ENCODE data around the gene RAD51B.

DNA sequence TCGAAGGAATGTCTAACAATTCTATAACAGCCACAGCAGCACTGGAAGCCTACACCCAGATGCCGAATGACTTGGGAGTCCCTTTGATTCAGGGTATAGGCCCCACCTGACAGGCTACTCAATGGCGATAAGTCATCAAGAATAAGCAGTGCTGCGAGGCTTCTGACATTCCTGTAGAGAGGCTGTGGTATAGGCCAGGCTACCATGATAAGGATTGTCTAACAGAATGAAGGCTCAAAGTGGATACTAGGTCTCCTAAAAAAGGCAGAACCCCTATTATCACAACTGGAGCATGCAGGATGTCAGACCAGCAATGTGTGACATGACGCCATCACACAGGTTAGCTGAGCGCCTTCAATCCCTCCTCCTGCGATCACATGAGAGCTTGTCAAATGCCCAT lies 920.1 kb downstream of the RAD51B start:
- TF ChIP-seq, protein P1, sequence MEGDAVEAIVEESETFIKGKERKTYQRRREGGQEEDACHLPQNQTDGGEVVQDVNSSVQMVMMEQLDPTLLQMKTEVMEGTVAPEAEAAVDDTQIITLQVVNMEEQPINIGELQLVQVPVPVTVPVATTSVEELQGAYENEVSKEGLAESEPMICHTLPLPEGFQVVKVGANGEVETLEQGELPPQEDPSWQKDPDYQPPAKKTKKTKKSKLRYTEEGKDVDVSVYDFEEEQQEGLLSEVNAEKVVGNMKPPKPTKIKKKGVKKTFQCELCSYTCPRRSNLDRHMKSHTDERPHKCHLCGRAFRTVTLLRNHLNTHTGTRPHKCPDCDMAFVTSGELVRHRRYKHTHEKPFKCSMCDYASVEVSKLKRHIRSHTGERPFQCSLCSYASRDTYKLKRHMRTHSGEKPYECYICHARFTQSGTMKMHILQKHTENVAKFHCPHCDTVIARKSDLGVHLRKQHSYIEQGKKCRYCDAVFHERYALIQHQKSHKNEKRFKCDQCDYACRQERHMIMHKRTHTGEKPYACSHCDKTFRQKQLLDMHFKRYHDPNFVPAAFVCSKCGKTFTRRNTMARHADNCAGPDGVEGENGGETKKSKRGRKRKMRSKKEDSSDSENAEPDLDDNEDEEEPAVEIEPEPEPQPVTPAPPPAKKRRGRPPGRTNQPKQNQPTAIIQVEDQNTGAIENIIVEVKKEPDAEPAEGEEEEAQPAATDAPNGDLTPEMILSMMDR (conservative IDR thresholded peaks at IDR 0.05; ENCODE audit: low read depth, low read length), result no peak
- TF ChIP-seq EZH2 (IDR thresholded peaks at IDR 0.05; ENCODE audit: low read length, unreplicated experiment) (no peak), EZH2phosphoT487 (IDR thresholded peaks at IDR 0.05; ENCODE audit: borderline replicate concordance, low read length) (no peak)

Data from PC-3 (cell line).